Right atrium auricular region (tissue), 2 donors: ENCODE measurements around the gene EIPR1. TPM values are rescaled to one million over a fixed set of nuclear protein-coding genes. Genes with fewer than 3 reads are reported as not detected.

Experiments used
- DNase-seq: peaks from one replicate; pipeline ENCODE4 v3.0.0-alpha.2; 2019; ENCODE audit warnings: low spot score
- H3K27ac ChIP-seq, 2 donors: fragments of 200-600 bp; sonication (generic); 1 replicate in 1 of 2; 2 replicates in 1 of 2; pipeline ENCODE4 v1.5.1; 2016 to 2019
- H3K27me3 ChIP-seq, 2 donors: fragments of 200-600 bp; sonication (generic); one replicate each; pipeline versions ENCODE4 v1.5.1 to v1.6.0; 2017 to 2019
- H3K36me3 ChIP-seq: fragments of 200-600 bp; sonication (generic); one replicate; pipeline ENCODE4 v1.5.1; 2016
- H3K4me1 ChIP-seq, 2 donors: fragments of 200-600 bp; sonication (generic); one replicate each; pipeline versions ENCODE4 v1.5.1 to v1.6.0; 2017 to 2019
- H3K4me3 ChIP-seq, 2 donors: fragments of 200-600 bp; sonication (generic); 1 replicate in 1 of 2; 2 replicates in 1 of 2; pipeline ENCODE4 v1.5.1; 2017 to 2019; ENCODE audit warnings: mild to moderate bottlenecking in 1 of 2, moderate library complexity in 1 of 2
- H3K9me3 ChIP-seq, 2 donors: fragments of 200-600 bp; sonication (generic); one replicate each; pipeline ENCODE4 v1.5.1; 2019
- total RNA-seq, 2 donors: library from RNA; depleted of rRNA; stranded (reverse); fragments of >200 nt; gene quantifications; one replicate each; pipeline ENCODE4 v1.1.0, GENCODE V29; 2016
- TF ChIP-seq, protein P1 (sequence below), 2 donors: fragments of 200-600 bp; sonication (generic); IDR thresholded peaks; one replicate each; pipeline ENCODE4 v1.5.1; 2019; ENCODE audit warnings: antibody characterized with exemption in 2 of 2

EIPR1 gene
- 10 to 100 TPM; 13.2 to 13.6 TPM for total RNA-seq

DNA sequence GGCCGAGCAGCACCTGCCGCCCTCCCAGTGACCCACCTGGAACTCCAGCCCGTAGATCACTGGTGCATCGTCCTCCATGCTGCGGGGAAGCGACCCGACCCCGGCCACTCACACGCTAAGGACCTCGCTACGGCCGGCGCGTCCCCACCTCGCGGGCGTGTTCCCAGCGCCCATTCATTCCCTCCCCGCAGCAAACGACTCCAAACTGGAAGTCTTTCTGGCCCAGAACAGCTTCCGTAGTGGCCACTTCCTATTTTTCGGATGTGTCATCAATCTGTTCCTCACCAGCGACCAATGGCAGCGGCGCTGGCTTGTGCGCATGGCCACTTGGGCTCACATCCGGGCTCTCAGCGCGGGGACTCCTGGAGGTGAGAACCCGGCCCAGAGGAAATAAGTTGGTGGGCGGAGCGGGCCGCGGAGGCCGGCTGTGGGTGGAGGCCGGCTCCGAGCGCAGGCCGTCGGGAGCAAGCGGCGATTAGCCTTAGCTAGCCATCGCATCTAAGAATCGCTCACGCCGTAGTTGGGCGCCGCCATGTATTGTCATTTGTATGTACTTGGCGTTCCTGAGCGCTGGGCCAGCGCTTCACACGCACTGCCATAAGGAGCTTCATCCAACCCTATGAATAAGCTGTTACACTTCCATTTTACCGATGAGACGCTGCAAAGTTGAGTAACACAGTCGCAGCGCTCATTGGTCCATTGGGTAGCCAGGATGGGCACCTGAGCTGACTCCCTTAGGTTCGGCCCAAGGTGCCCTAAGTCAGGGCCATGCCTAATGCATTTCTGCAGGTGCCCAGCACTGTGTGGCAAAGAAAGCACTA lies at the start of gene EIPR1:
Gene EIPR1 (minus strand): TSS at position 207 of the 821 bp plus-strand sequence. CDS start 129 bp downstream, at position 78.
- Histone ChIP-seq H3K36me3 (no peaks in the 10 kb centered on the region), H3K27ac (peak within 1 kb of the TSS; percentile 90 to 95), H3K9me3 (no peaks in the 10 kb centered on the region), H3K27me3 (no peaks in the 10 kb centered on the region), H3K4me1 (peaks cover 0 to 34% of the 10 kb centered on the region in 2 donors), H3K4me3 (peak within 1 kb of the TSS; percentile 69 to 83)
- DNase-seq = peak; percentile 99
- TF ChIP-seq, protein P1, sequence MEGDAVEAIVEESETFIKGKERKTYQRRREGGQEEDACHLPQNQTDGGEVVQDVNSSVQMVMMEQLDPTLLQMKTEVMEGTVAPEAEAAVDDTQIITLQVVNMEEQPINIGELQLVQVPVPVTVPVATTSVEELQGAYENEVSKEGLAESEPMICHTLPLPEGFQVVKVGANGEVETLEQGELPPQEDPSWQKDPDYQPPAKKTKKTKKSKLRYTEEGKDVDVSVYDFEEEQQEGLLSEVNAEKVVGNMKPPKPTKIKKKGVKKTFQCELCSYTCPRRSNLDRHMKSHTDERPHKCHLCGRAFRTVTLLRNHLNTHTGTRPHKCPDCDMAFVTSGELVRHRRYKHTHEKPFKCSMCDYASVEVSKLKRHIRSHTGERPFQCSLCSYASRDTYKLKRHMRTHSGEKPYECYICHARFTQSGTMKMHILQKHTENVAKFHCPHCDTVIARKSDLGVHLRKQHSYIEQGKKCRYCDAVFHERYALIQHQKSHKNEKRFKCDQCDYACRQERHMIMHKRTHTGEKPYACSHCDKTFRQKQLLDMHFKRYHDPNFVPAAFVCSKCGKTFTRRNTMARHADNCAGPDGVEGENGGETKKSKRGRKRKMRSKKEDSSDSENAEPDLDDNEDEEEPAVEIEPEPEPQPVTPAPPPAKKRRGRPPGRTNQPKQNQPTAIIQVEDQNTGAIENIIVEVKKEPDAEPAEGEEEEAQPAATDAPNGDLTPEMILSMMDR (IDR thresholded peaks at IDR 0.05) = no peak

GRCh38 chr2:3427272-3427671 lies 49.7 kb upstream of the EIPR1 start:
- H3K27me3 ChIP-seq = no peaks in the 10 kb centered on the region
- H3K36me3 ChIP-seq = peaks cover 47% of the 10 kb centered on the region
- TF ChIP-seq, protein P1 (IDR thresholded peaks at IDR 0.05) = no peak
- H3K9me3 ChIP-seq = no peaks in the 10 kb centered on the region
- H3K4me1 ChIP-seq = peaks cover 0 to 10% of the 10 kb centered on the region in 2 donors
- DNase-seq = no peak
- no peak overlapping the region for H3K27ac ChIP-seq
- H3K4me3 ChIP-seq = no peak overlapping the region

DNA sequence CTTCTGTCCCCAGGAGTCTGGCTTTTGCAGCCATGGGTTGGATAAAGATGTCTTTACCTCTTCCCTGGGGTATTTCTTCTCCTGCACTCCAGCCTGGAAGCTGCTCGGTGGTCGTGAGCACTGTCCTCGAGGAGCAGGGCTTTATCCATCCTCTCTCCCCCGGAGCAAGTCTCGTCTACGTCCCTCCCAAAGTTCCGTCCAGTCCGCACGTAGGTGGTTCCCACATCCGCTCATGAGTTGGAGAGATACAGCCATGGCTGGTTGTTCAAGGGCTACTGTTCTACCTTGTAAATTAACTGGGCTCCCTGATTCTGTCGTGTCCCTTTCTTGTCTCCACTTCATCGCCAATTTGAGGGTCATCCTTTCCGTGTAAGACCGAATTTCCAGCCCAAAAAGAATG lies 49.0 kb upstream of the EIPR1 start:
- H3K36me3 ChIP-seq = peaks cover 50% of the 10 kb centered on the region
- H3K4me3 ChIP-seq = no peak overlapping the region
- no peak for DNase-seq
- no peaks in the 10 kb centered on the region for H3K9me3 ChIP-seq
- no peaks in the 10 kb centered on the region for H3K27me3 ChIP-seq
- peaks cover 0 to 10% of the 10 kb centered on the region in 2 donors for H3K4me1 ChIP-seq
- H3K27ac ChIP-seq = no peak overlapping the region
- TF ChIP-seq, protein P1 (IDR thresholded peaks at IDR 0.05) = no peak

DNA sequence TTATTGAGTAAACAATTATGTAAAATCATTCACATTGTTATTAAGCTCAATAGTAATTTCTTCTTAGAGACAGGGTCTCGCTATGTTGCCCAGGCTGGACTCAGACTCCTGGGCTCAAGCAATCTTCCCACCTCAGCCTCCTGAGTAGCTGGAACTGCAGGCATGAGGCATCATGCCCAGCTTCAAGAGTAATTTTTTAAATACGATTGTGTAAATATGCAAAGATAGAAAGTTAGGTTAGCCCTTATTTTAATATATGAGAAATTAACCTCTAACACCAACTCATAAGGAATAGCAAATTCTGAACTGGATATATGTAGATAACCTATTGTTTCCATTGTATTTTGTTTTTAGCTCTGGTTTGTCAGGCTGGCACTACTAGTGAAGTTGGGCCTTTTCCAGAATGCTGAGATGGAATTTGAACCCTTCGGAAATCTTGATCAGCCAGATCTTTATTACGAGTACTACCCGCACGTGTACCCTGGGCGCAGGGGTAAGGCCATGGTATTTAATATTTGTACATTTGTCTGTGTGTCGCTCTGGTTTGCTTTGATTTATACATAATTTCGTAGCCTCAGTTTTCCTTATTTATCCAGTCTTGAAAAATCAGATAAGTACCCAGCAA lies 46.7 kb upstream of the EIPR1 start:
- no peak for DNase-seq
- no peak overlapping the region for H3K4me3 ChIP-seq
- peaks cover 51% of the 10 kb centered on the region for H3K36me3 ChIP-seq
- no peaks in the 10 kb centered on the region for H3K9me3 ChIP-seq
- TF ChIP-seq, protein P1 (IDR thresholded peaks at IDR 0.05) = peak in 1 of 2 donors; percentile 33
- no peaks in the 10 kb centered on the region for H3K27me3 ChIP-seq
- H3K4me1 ChIP-seq = peaks cover 0 to 9% of the 10 kb centered on the region in 2 donors
- no peak overlapping the region for H3K27ac ChIP-seq

DNA sequence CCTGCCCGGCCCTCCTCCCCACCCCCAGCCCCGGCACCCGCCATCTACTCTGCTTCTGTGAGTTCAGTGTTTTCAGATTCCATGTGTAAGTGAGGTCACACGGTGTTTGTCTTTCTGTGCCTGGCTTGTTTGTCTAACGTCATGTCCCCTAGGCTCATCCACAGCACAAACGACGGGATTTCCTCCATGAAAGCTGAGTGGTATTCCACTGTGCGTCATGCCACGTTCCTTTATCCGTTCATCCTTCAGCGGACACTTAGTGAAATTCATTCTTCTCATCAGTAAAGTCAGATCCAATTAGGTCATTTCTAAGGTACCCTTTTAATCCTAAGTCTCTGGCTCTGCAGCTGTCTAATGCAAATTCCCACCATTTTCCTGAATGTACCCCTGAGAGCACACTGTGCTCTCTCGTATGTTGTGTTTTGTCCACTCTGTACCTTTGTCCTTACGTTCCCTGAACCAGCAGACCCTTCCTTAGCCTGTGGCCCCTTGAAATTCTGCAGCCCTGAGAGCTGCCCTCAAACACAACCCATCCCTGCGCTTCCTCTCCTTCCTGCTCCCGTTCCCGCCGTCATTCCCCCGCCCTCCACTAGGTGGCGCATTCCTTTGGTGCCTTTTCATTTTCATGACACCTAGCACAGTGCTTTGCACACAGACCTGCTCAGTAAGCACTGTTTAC lies 46.0 kb upstream of the EIPR1 start:
- Histone ChIP-seq H3K36me3 (peaks cover 51% of the 10 kb centered on the region), H3K9me3 (no peaks in the 10 kb centered on the region), H3K27ac (no peak overlapping the region), H3K27me3 (no peaks in the 10 kb centered on the region), H3K4me1 (peaks cover 0 to 2% of the 10 kb centered on the region in 2 donors), H3K4me3 (no peak overlapping the region)
- DNase-seq = peak; percentile 76
- TF ChIP-seq, protein P1 (IDR thresholded peaks at IDR 0.05) = peak; percentile 97 to 99
